Activated naive CD4-positive, alpha-beta T cell treated with anti-CD3 and anti-CD28 coated beads, Interleukin-2, amount 50 U/mL, for 24 hours (primary cell): ENCODE data around the gene ARFGEF2.

ENCODE experiments used
- H3K27ac Mint-ChIP-seq: one replicate; pipeline ENCODE4 v1.8.0; 2021; ENCODE audit warnings: mild to moderate bottlenecking, mixed read lengths
- H3K27me3 Mint-ChIP-seq: one replicate; pipeline ENCODE4 v1.8.0; 2021; ENCODE audit warnings: mixed read lengths
- H3K36me3 Mint-ChIP-seq: one replicate; pipeline ENCODE4 v1.8.0; 2021; ENCODE audit warnings: mixed read lengths
- H3K4me1 Mint-ChIP-seq: one replicate; pipeline ENCODE4 v1.8.0; 2021; ENCODE audit warnings: mixed read lengths
- H3K4me3 Mint-ChIP-seq: one replicate; pipeline ENCODE4 v1.8.0; 2021; ENCODE audit warnings: mild to moderate bottlenecking, mixed read lengths
- H3K9me3 Mint-ChIP-seq: one replicate; pipeline ENCODE4 v1.8.0; 2021; ENCODE audit warnings: mixed read lengths

The ARFGEF2 gene

GRCh38 chr20:48951646-48952045 is 30.1 kb downstream of the ARFGEF2 start:
- no peak overlapping the region for H3K4me3 Mint-ChIP-seq
- no peaks in the 10 kb centered on the region for H3K4me1 Mint-ChIP-seq
- H3K27me3 Mint-ChIP-seq, result no peaks in the 10 kb centered on the region
- no peak overlapping the region for H3K27ac Mint-ChIP-seq
- H3K9me3 Mint-ChIP-seq, result no peaks in the 10 kb centered on the region
- peaks cover 10% of the 10 kb centered on the region for H3K36me3 Mint-ChIP-seq

GRCh38 chr20:48952656-48953055 is 31.1 kb downstream of the ARFGEF2 start:
- Mint-ChIP-seq H3K9me3 (no peaks in the 10 kb centered on the region), H3K4me1 (no peaks in the 10 kb centered on the region), H3K4me3 (no peak overlapping the region), H3K36me3 (peaks cover 13% of the 10 kb centered on the region), H3K27ac (no peak overlapping the region), H3K27me3 (no peaks in the 10 kb centered on the region)

- H3K27ac Mint-ChIP-seq, result no peak overlapping the region
- H3K36me3 Mint-ChIP-seq, result peaks cover 15% of the 10 kb centered on the region
- no peak overlapping the region for H3K4me3 Mint-ChIP-seq
- H3K27me3 Mint-ChIP-seq, result no peaks in the 10 kb centered on the region
- no peaks in the 10 kb centered on the region for H3K9me3 Mint-ChIP-seq
- no peaks in the 10 kb centered on the region for H3K4me1 Mint-ChIP-seq
These were observed 32.1 kb downstream of the ARFGEF2 start for GRCh38 chr20:48953653-48954052.

GRCh38 chr20:48956052-48956451 is 34.5 kb downstream of the ARFGEF2 start:
- Mint-ChIP-seq H3K36me3 (peaks cover 15% of the 10 kb centered on the region), H3K27me3 (no peaks in the 10 kb centered on the region), H3K27ac (no peak overlapping the region), H3K9me3 (no peaks in the 10 kb centered on the region), H3K4me3 (no peak overlapping the region), H3K4me1 (no peaks in the 10 kb centered on the region)

- no peak overlapping the region for H3K4me3 Mint-ChIP-seq
- H3K36me3 Mint-ChIP-seq, result peaks cover 12% of the 10 kb centered on the region
- no peaks in the 10 kb centered on the region for H3K27me3 Mint-ChIP-seq
- H3K9me3 Mint-ChIP-seq, result no peaks in the 10 kb centered on the region
- H3K4me1 Mint-ChIP-seq, result no peaks in the 10 kb centered on the region
- H3K27ac Mint-ChIP-seq, result peak overlapping the region; percentile 77
These were observed 35.6 kb downstream of the ARFGEF2 start for GRCh38 chr20:48957053-48957481.

GRCh38 chr20:48957533-48957932 is 36.0 kb downstream of the ARFGEF2 start:
- Mint-ChIP-seq H3K9me3 (no peaks in the 10 kb centered on the region), H3K27me3 (no peaks in the 10 kb centered on the region), H3K4me3 (no peak overlapping the region), H3K27ac (no peak overlapping the region), H3K36me3 (peaks cover 12% of the 10 kb centered on the region), H3K4me1 (no peaks in the 10 kb centered on the region)

GRCh38 chr20:48958743-48959142 is 37.2 kb downstream of the ARFGEF2 start:
- no peaks in the 10 kb centered on the region for H3K27me3 Mint-ChIP-seq
- no peaks in the 10 kb centered on the region for H3K9me3 Mint-ChIP-seq
- peaks cover 10% of the 10 kb centered on the region for H3K36me3 Mint-ChIP-seq
- no peak overlapping the region for H3K4me3 Mint-ChIP-seq
- no peaks in the 10 kb centered on the region for H3K4me1 Mint-ChIP-seq
- no peak overlapping the region for H3K27ac Mint-ChIP-seq

GRCh38 chr20:48959899-48960550 is 38.5 kb downstream of the ARFGEF2 start:
- Mint-ChIP-seq H3K4me3 (no peak overlapping the region), H3K4me1 (no peaks in the 10 kb centered on the region), H3K27me3 (no peaks in the 10 kb centered on the region), H3K36me3 (peaks cover 9% of the 10 kb centered on the region), H3K27ac (no peak overlapping the region), H3K9me3 (no peaks in the 10 kb centered on the region)

GRCh38 chr20:48962421-48962820 is 40.9 kb downstream of the ARFGEF2 start:
- Mint-ChIP-seq H3K27me3 (no peaks in the 10 kb centered on the region), H3K27ac (no peak overlapping the region), H3K9me3 (no peaks in the 10 kb centered on the region), H3K36me3 (peaks cover 9% of the 10 kb centered on the region), H3K4me1 (no peaks in the 10 kb centered on the region), H3K4me3 (no peak overlapping the region)

- Mint-ChIP-seq H3K4me3 (no peak overlapping the region), H3K27ac (no peak overlapping the region), H3K4me1 (no peaks in the 10 kb centered on the region), H3K36me3 (peaks cover 8% of the 10 kb centered on the region), H3K27me3 (no peaks in the 10 kb centered on the region), H3K9me3 (no peaks in the 10 kb centered on the region)
These were observed 41.7 kb downstream of the ARFGEF2 start for GRCh38 chr20:48962976-48963771.

GRCh38 chr20:48965189-48965910 is 43.8 kb downstream of the ARFGEF2 start:
- Mint-ChIP-seq H3K4me3 (no peak overlapping the region), H3K27me3 (no peaks in the 10 kb centered on the region), H3K9me3 (no peaks in the 10 kb centered on the region), H3K4me1 (no peaks in the 10 kb centered on the region), H3K27ac (no peak overlapping the region), H3K36me3 (peaks cover 10% of the 10 kb centered on the region)

- Mint-ChIP-seq H3K36me3 (peaks cover 11% of the 10 kb centered on the region), H3K4me1 (no peaks in the 10 kb centered on the region), H3K27me3 (no peaks in the 10 kb centered on the region), H3K4me3 (no peak overlapping the region), H3K9me3 (no peaks in the 10 kb centered on the region), H3K27ac (no peak overlapping the region)
These were observed 49.3 kb downstream of the ARFGEF2 start for GRCh38 chr20:48970681-48971365.

GRCh38 chr20:48971956-48972355 is 50.4 kb downstream of the ARFGEF2 start:
- Mint-ChIP-seq H3K36me3 (peaks cover 12% of the 10 kb centered on the region), H3K4me1 (no peaks in the 10 kb centered on the region), H3K4me3 (no peak overlapping the region), H3K27me3 (no peaks in the 10 kb centered on the region), H3K27ac (no peak overlapping the region), H3K9me3 (no peaks in the 10 kb centered on the region)

- no peaks in the 10 kb centered on the region for H3K27me3 Mint-ChIP-seq
These were observed 51.3 kb downstream of the ARFGEF2 start for GRCh38 chr20:48972816-48973215.

GRCh38 chr20:48975955-48976354 is 54.4 kb downstream of the ARFGEF2 start:
- H3K4me3 Mint-ChIP-seq, result no peak overlapping the region
- H3K9me3 Mint-ChIP-seq, result no peaks in the 10 kb centered on the region
- no peaks in the 10 kb centered on the region for H3K4me1 Mint-ChIP-seq
- peaks cover 28% of the 10 kb centered on the region for H3K36me3 Mint-ChIP-seq
- H3K27ac Mint-ChIP-seq, result no peak overlapping the region
- H3K27me3 Mint-ChIP-seq, result no peaks in the 10 kb centered on the region

More at GRCh38 chr20:48972816-48973215, 51.3 kb downstream of the ARFGEF2 start:
- Mint-ChIP-seq H3K27ac (no peak overlapping the region), H3K4me3 (no peak overlapping the region), H3K36me3 (peaks cover 15% of the 10 kb centered on the region), H3K4me1 (no peaks in the 10 kb centered on the region), H3K9me3 (no peaks in the 10 kb centered on the region)
